GM13977 (cell line): ENCODE results near the gene MAGI1.

Experiments
- DNase-seq: peaks from one replicate; pipeline ENCODE4 v3.0.0; 2012; ENCODE audit warnings: low spot score
- CTCF ChIP-seq: IDR thresholded peaks from 2 replicates; pipeline ENCODE4 v1.5.1; 2012; ENCODE audit warnings: mild to moderate bottlenecking, control low read depth; ENCODE audit not compliant: insufficient read depth; ENCODE audit errors: extremely low read depth, missing control alignments
- in situ Hi-C: fragments of 300-500 bp; cut with MboI; formaldehyde crosslinking; loops from one replicate; pipeline ENCODE4 v1.12.0; 2022; ENCODE audit warnings: low sequenced_read_pairs, low pct_unique_long_range_greater_than_20kb, mixed read lengths, inconsistent platforms; ENCODE audit not compliant: unreplicated experiment

Gene MAGI1

GRCh38 chr3:65665915-65666314 lies 372.8 kb downstream of the MAGI1 start:
- in situ Hi-C loops, result no loop called here
- TF ChIP-seq CTCF, result no peak
- no peak for DNase-seq

- TF ChIP-seq CTCF, result no peak
- in situ Hi-C loops, result no loop called here
- DNase-seq, result no peak
Observed at GRCh38 chr3:65664931-65665330, 373.8 kb downstream of the MAGI1 start.

- no peak for TF ChIP-seq CTCF
- no peak for DNase-seq
- in situ Hi-C loops, result no loop called here
Observed at GRCh38 chr3:65664446-65664845, 374.3 kb downstream of the MAGI1 start.

- no peak for DNase-seq
- TF ChIP-seq CTCF, result no peak
- in situ Hi-C loops, result no loop called here
Observed at GRCh38 chr3:65662095-65662494, 376.6 kb downstream of the MAGI1 start.

GRCh38 chr3:65660000-65660598 lies 378.6 kb downstream of the MAGI1 start:
- in situ Hi-C loops, result no loop called here
- no peak for TF ChIP-seq CTCF

GRCh38 chr3:65659396-65659795 lies 379.3 kb downstream of the MAGI1 start:
- TF ChIP-seq CTCF, result no peak
- no peak for DNase-seq
- in situ Hi-C loops, result no loop called here

More at GRCh38 chr3:65660000-65660598, 378.6 kb downstream of the MAGI1 start:
- no peak for DNase-seq

- no peak for TF ChIP-seq CTCF
- in situ Hi-C loops, result no loop called here
- DNase-seq, result no peak
Observed at GRCh38 chr3:65658401-65658800, 380.3 kb downstream of the MAGI1 start.
